HL-60 (cell line): ENCODE measurements around the gene HNRNPH2.

ENCODE experiments used
- DNase-seq, 2 experiments: peaks; one replicate each; pipeline ENCODE4 v3.0.0-alpha.2; 2010 to 2020; ENCODE audit warnings: low read depth in 1 of 2, low spot score in 1 of 2
- H3K27ac ChIP-seq: fragments of 250-450 bp; sonication (Bioruptor Pico); replicated peaks from 2 replicates; pipeline ENCODE4 v1.5.1; 2020; ENCODE audit warnings: mild to moderate bottlenecking, moderate library complexity
- H3K27me3 ChIP-seq: fragments of 250-450 bp; sonication (Bioruptor Pico); 2 replicates; pipeline ENCODE4 v1.5.1; 2021; ENCODE audit warnings: mild to moderate bottlenecking, moderate library complexity; ENCODE audit not compliant: insufficient read depth, poor library complexity, severe bottlenecking
- H3K4me3 ChIP-seq: replicated peaks from 2 replicates; pipeline ENCODE4 v1.5.1; 2011; ENCODE audit warnings: mild to moderate bottlenecking, control low read depth, low read length; ENCODE audit not compliant: insufficient read depth
- GABPA ChIP-seq: IDR thresholded peaks from 2 replicates; pipeline ENCODE4 v1.6.1; 2012; ENCODE audit warnings: low read depth
- POLR2AphosphoS5 ChIP-seq: IDR thresholded peaks from 2 replicates; pipeline ENCODE4 v1.6.1; 2012; ENCODE audit warnings: low read depth
- SPI1 ChIP-seq: IDR thresholded peaks from 2 replicates; pipeline ENCODE4 v1.6.1; 2012; ENCODE audit warnings: low read depth, mild to moderate bottlenecking, borderline replicate concordance
- TF ChIP-seq, protein P1 (sequence below): IDR thresholded peaks from one replicate; pipeline ENCODE4 v1.5.1; 2011; ENCODE audit warnings: low read length, control low read depth, inconsistent platforms; ENCODE audit not compliant: insufficient read depth
- TF ChIP-seq, protein P2 (sequence below): IDR thresholded peaks from 2 replicates; pipeline ENCODE4 v1.6.1; 2012; ENCODE audit warnings: low read depth; ENCODE audit not compliant: insufficient replicate concordance

The HNRNPH2 gene

DNA sequence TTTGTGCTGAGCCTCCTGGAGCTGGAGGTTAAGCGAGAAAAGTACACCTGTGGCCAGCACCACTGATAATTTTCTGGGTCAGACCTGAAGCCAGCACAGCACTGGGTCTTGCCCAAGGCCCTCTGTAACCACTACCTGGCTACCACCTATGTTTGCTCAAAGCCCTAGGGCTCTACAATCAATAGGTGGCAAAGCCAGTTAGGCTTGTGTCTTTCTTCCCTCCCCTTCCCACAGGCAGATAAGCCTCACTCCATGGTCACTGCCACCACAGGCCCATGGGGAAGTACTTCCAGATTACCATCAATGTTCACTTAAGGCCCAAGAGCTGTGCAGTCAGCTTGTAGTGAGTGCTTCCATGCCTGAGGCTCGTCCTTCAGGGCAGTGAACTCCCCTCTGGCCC, 42.1 kb downstream of the HNRNPH2 start:
- H3K27me3 ChIP-seq: no peaks in the 10 kb centered on the region
- no peak for TF ChIP-seq POLR2AphosphoS5
- TF ChIP-seq, protein P1, sequence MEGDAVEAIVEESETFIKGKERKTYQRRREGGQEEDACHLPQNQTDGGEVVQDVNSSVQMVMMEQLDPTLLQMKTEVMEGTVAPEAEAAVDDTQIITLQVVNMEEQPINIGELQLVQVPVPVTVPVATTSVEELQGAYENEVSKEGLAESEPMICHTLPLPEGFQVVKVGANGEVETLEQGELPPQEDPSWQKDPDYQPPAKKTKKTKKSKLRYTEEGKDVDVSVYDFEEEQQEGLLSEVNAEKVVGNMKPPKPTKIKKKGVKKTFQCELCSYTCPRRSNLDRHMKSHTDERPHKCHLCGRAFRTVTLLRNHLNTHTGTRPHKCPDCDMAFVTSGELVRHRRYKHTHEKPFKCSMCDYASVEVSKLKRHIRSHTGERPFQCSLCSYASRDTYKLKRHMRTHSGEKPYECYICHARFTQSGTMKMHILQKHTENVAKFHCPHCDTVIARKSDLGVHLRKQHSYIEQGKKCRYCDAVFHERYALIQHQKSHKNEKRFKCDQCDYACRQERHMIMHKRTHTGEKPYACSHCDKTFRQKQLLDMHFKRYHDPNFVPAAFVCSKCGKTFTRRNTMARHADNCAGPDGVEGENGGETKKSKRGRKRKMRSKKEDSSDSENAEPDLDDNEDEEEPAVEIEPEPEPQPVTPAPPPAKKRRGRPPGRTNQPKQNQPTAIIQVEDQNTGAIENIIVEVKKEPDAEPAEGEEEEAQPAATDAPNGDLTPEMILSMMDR: no peak
- TF ChIP-seq, protein P2, sequence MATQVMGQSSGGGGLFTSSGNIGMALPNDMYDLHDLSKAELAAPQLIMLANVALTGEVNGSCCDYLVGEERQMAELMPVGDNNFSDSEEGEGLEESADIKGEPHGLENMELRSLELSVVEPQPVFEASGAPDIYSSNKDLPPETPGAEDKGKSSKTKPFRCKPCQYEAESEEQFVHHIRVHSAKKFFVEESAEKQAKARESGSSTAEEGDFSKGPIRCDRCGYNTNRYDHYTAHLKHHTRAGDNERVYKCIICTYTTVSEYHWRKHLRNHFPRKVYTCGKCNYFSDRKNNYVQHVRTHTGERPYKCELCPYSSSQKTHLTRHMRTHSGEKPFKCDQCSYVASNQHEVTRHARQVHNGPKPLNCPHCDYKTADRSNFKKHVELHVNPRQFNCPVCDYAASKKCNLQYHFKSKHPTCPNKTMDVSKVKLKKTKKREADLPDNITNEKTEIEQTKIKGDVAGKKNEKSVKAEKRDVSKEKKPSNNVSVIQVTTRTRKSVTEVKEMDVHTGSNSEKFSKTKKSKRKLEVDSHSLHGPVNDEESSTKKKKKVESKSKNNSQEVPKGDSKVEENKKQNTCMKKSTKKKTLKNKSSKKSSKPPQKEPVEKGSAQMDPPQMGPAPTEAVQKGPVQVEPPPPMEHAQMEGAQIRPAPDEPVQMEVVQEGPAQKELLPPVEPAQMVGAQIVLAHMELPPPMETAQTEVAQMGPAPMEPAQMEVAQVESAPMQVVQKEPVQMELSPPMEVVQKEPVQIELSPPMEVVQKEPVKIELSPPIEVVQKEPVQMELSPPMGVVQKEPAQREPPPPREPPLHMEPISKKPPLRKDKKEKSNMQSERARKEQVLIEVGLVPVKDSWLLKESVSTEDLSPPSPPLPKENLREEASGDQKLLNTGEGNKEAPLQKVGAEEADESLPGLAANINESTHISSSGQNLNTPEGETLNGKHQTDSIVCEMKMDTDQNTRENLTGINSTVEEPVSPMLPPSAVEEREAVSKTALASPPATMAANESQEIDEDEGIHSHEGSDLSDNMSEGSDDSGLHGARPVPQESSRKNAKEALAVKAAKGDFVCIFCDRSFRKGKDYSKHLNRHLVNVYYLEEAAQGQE: no peak
- TF ChIP-seq SPI1: no peak
- TF ChIP-seq GABPA: no peak
- H3K4me3 ChIP-seq: no peak overlapping the region
- no peak overlapping the region for H3K27ac ChIP-seq
- DNase-seq: no peak

DNA sequence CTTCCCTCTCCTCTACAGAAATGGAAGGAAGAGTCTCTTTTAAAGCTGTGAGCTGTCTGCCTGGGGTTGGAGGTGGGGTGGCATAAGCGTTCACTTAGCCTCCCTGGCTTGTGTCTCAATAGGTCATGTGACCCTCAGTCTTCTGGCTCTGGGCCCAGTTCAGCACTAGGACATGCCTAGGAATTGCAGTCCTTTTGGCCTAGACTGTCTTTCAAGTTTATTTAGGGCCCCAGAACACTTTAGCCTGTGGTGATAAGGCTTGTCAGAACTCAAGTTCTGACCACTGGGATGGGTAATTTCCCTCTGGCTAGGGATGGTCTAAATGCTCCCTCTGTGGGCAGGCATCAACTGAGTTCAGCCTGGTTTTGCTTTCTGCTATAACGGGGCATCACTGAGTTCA, 42.9 kb downstream of the HNRNPH2 start:
- peak; percentile 4 to 7 for DNase-seq
- Histone ChIP-seq H3K27ac (no peak overlapping the region), H3K27me3 (no peaks in the 10 kb centered on the region), H3K4me3 (no peak overlapping the region)
- TF ChIP-seq, protein P1: no peak
- TF ChIP-seq, protein P2: no peak

DNA sequence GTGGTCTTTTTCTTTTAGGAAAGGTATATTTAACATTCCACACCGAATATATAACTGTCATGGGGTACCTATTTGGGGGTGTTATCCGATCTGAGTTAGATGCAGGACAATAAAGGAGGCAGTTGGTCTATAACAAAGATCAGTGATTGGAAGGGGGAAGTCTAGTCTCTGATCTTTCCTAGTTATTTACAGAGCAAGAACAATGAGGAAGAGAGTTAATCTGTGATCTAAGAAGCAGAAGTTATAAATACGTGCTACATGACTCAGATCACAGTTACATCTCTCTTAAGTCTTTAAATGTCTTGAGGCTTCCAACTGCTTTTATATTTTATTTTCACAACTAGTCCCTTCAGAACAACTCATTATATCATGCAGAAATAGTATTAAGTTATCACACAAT, 44.0 kb downstream of the HNRNPH2 start:
- DNase-seq: no peak
- H3K27ac ChIP-seq: no peak overlapping the region
- no peak for TF ChIP-seq GABPA
- TF ChIP-seq POLR2AphosphoS5: no peak
- TF ChIP-seq, protein P2: no peak
- peak; percentile 36; the same call in 1 of the 2 replicates for TF ChIP-seq SPI1
- TF ChIP-seq, protein P1: no peak
- H3K27me3 ChIP-seq: no peaks in the 10 kb centered on the region
- H3K4me3 ChIP-seq: no peak overlapping the region
